ENCODE measurements around the gene NSMCE3. TPM values are rescaled to one million over a fixed set of nuclear protein-coding genes. Genes with fewer than 3 reads are reported as not detected.

The NSMCE3 gene
- total and polyA plus RNA-seq, 2 experiments from 2014 or later, result 9.7 to 10.0 TPM

DNA sequence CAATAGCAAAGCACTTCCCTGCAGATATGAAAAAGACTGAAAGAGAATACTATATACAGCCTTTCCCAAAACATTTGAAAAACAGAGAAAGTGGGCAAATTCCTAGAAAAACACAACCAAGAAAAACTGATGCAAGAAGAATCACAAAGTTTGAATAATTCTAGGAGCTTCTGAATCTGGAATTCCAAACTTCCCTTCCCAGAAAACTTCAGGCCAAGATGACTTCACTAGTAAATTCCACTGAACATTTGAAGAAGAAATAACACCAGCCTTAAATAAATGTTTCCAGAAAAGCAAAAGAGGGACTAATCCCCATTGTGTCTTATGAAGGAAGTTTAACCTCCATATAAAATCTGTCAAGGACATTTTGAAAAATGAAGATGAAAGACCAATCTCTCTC, 15.8 kb upstream of the NSMCE3 start (continued):
- no peak for TF ChIP-seq ZNF114 (CRISPR knock-in tag; IDR thresholded peaks at IDR 0.05)
- no peak for TF ChIP-seq NANOG (IDR thresholded peaks at IDR 0.05; ENCODE audit: borderline replicate concordance)
- no peak for TF ChIP-seq CTCF (conservative IDR thresholded peaks at IDR 0.05; ENCODE audit: low read depth in 2 of 2)
- TF ChIP-seq CREB1 (CRISPR knock-in tag; IDR thresholded peaks at IDR 0.05; ENCODE audit: low read depth), result no peak
- TF ChIP-seq REST (IDR thresholded peaks at IDR 0.05; ENCODE audit: unreplicated experiment), result no peak
- no peak for TF ChIP-seq STAT1 (IDR thresholded peaks at IDR 0.05; ENCODE audit: unreplicated experiment)

DNA sequence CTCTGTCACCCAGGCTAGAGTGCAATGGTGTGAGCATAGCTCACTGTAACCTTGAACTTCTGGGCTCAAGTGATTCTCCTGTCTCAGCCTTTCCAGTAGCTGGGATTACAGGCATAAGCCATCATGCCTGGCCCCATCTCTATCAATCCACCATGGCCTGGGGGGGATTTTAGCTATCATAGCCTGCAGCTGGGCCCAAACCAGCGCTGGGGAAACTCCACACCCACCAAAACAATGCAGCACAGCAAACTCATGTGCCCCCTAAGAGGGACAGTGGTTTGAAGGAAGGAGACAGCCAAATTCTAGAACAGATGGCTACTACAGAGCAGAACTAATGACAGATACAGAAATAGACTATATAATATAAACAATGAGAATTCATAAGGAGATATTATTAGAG, 13.8 kb upstream of the NSMCE3 start:
- DNase-seq (ENCODE audit: low spot score), result no peak
- no peaks in the 10 kb centered on the region for H4K20me1 ChIP-seq (replicated peaks; ENCODE audit: insufficient read depth)
- no peaks in the 10 kb centered on the region for H3K9me2 ChIP-seq (ENCODE audit: insufficient read depth)
- H3K79me2 ChIP-seq (replicated peaks; ENCODE audit: insufficient read depth), result no peaks in the 10 kb centered on the region
- Mint-ChIP-seq H3K27me3 (ENCODE audit: insufficient read depth, low read depth, poor library complexity) (peaks cover 1% of the 10 kb centered on the region), H3K4me1 (peaks cover 5% of the 10 kb centered on the region; the same call in 1 of the 3 replicates), H3K4me3 (no peak overlapping the region), H3K27ac (no peak overlapping the region), H3K9me3 (no peaks in the 10 kb centered on the region), H3K36me3 (ENCODE audit: low read depth) (no peaks in the 10 kb centered on the region)
- no peaks in the 10 kb centered on the region for H3F3A ChIP-seq (replicated peaks; ENCODE audit: low read depth)
- H3K36me3 ChIP-seq (ENCODE audit: insufficient read depth), result no peaks in the 10 kb centered on the region
- no peaks in the 10 kb centered on the region for H3K27me3 ChIP-seq (ENCODE audit: insufficient read depth)
- no peaks in the 10 kb centered on the region for H3K4me1 ChIP-seq (ENCODE audit: insufficient read depth)
- H3K27ac ChIP-seq (ENCODE audit: low read depth), result no peak overlapping the region
- no peak overlapping the region for H2AFZ ChIP-seq
- no peak overlapping the region for H3K4me2 ChIP-seq
- H3K4me3 ChIP-seq, result no peak overlapping the region
- no peak for ATAC-seq
- TF ChIP-seq JUNB (IDR thresholded peaks at IDR 0.05; ENCODE audit: unreplicated experiment) (no peak), NANOG (IDR thresholded peaks at IDR 0.05; ENCODE audit: borderline replicate concordance) (no peak), REST (IDR thresholded peaks at IDR 0.05; ENCODE audit: unreplicated experiment) (no peak), EZH2phosphoT487 (IDR thresholded peaks at IDR 0.05; ENCODE audit: unreplicated experiment) (no peak)
- TF ChIP-seq, protein P1, sequence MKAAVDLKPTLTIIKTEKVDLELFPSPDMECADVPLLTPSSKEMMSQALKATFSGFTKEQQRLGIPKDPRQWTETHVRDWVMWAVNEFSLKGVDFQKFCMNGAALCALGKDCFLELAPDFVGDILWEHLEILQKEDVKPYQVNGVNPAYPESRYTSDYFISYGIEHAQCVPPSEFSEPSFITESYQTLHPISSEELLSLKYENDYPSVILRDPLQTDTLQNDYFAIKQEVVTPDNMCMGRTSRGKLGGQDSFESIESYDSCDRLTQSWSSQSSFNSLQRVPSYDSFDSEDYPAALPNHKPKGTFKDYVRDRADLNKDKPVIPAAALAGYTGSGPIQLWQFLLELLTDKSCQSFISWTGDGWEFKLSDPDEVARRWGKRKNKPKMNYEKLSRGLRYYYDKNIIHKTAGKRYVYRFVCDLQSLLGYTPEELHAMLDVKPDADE (IDR thresholded peaks at IDR 0.05), result no peak

Measured in GM23338 (cell line).